ENCODE data around the gene PPT1.

Gene PPT1

DNA sequence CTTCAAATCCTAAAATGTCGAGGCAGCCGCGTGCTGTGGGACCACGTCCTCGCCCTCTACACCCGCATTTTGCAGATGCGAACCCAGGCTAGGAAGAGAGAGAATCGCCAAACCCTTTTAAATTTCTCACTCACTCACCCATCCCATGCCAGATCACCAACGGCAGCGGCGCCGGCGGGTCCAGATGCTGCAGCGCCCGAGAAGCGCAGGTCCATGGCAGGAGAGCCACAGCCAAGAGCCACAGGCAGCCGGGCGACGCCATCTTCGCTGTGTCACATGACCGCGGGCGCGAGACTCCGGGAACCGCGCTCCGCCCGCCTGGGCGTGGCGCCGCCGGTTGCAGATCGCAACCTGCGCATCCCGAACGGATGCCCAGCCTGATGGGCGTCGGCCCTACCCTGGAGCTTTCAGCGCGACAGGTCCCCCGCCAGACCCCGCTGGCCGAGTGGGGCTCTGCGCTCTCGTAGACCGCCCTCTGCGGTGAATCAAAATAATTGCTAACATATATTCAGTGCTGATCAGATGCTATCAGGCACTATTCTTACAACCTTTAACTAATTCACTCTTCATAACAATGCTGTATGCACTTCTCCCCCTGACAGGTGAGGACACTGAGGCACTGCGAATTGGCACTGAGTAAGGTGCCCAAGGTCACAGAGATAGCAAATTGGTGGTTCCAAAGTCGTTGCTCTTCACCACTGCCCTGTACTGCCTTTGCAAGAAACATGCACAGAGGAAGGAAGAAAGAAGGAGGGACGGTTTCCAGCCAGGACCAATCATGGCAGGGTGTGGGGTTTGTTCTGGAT, at the start of gene PPT1:
Gene PPT1 (minus strand): TSS at position 276 of the 806 bp plus-strand sequence. CDS start 14 bp downstream, at position 262.
- peak; percentile 97 for DNase-seq

DNA sequence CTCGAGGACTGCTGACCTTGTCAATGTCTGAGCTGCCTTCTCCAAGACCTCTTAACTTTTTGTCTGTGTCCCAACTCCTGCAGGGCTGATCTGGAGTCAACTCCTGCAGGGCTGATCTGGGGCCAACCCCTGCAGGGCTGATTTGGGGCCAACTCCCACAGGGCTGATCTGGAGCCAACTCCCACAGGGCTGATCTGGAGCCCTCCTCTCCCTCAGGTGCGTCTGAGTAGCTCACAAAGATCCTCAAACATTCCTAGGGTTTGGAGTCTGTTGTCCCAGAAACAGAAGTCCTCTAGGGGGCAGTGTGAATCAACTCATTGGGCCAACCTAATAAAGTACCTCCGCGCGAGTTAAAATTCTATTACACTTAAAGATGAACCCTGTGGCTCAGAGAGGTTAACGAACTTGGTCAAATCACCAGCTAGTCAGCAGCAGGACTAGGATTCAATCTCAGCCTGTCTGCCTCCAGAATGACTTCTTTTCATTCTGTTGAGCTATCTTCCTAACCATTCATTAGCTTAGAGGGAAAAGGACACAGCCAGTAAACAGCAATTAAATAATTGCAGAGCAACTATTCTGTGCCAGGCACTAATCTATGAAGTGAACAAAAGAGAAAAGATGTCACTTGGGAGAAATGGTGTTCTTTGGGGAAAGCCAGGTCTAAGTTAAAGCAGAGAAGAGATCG, 47.0 kb upstream of the PPT1 start:
- peak; percentile 79 for DNase-seq

DNA sequence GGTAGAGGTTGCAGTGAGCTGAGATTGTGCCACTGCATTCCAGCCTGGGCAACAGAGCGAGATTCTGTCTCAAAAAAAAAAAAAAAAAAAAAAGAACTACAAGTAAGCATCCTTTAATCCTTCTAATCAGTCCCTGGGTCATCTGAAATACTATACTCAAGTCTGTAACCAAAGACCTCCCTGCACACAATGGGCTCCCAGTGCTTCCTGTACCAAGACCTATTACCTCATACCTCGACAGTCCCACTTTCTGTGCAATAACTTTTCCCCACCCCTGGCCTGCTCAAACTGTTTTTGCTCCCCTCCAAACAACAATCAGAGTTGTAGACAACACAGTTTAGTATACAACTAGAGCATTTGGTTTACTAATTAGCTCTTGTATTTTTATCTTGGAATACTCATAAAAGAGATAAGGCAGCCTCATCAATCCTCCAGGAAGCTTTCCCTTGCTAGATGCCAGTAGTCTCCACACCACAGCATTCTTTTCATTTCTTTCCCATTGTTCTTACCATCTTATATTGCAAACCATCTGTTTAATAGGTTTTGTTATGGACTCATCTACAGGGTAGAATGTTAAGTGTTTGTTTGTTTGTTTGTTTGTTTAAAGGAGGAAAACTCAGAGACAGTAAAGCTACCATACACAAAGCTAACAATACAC, 45.0 kb upstream of the PPT1 start:
- no peak for DNase-seq

DNA sequence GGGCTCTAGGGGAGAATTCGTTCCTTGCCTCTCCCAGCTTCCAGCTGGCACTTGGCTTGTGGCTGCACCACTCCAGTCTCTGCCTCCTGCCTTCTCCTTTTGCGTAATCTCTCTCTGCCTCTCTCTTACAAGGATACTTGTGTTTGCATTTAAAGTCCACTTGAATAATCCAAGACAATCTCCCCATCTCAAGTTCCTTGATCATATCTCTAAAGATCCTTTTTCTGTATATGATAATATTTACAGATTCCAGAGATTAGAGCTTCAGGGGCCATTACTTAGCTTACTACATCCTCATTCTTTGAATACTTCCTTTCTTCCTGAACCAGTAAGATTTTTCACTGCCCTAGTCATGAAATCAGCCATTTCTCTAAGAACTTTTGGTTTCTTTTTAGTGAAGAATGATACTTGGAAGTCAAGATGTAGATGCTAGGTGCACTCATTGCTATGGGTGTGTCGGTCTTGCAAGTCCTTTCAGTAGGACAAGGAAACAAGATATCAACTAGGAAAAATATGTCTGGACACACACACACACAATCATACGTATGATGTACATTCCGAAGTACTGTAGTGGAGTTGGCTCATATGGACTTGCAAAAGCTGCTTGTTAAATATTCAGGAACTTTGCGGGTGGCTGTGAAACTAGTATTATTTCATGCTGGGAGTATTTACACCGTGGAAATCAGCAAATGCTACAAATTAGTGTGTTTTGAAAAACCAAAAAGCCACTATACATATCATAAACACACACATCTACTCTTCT, 43.3 kb upstream of the PPT1 start:
- no peak for DNase-seq

DNA sequence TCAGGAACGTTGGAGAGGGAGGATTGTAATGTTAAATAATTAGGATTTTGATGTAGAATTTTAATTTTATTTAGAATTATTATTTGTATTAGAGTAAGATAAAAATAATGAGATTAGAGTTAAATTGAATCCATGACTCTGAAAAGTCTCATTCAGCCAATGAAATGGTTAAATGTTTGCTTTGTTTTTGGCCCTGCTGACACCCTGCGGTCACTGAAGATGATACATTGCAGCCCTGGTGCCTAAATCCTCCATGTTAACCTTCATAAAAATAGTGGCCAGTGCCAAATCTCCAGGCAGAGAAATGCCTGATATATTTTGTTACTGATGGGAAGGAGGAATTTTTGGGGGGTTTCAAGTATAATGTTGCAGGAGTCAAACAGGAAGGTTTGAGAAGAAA, 36.8 kb upstream of the PPT1 start:
- DNase-seq, result no peak

DNA sequence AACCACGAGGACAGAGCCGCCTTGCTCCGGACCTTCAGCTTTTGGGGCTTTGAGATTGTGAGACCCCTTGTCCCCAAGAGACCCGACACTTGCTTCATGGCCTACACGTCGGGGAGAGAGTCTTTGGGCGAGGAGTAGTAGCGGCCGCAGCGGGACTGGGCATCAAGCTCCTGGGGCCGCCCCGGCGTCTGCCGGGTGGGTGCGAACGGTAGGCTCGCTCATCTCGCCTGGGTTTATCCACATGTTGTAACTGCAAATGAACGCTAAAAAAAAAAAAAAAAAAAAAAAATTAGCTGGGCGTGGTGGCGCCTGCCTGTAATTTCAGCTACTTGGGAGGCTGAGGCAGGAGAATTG, 36.2 kb upstream of the PPT1 start:
- DNase-seq, result no peak

DNA sequence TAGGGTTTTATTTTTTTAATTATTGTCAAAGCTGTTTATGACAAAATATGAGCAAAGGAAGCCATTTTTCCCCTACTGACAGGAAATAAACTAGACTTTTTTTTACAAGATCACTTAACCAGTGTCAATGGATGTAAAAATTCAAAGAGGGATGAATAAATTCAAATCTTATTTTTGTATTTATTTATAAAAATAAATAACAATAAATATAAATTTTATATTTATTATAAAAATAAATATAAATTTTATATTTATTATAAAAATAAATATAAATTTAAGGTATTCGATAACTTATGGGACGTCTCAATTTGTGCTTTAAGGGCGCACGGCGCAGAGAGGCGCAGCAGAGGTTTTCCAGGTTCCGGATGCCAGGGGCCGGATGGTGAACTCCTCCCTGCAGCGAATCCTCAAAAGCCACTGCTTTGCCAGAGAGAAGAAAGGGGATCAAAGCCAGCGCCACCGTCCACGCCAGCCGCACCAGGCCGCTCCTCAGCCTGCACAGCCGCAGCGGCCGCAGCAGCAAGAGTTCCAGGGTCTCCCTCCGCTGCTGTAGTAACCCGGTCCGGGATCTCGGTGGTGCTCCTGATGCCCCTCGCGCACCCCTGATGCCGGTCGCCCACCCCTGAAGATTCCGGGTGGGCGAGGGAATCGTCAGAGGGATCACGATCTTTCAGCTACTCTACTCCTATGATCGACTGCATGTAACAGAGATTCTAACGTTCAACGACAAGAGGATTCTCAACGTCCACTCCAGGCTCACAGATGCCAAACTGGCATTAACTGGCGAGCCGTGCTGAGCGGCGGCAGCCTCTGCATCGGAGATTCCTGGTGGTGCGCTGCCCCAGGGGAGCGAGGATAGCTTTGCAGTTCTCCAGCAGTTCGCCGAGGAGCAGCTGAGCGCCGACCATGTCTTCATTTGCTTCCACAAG, 35.6 kb upstream of the PPT1 start:
- no peak for DNase-seq

DNA sequence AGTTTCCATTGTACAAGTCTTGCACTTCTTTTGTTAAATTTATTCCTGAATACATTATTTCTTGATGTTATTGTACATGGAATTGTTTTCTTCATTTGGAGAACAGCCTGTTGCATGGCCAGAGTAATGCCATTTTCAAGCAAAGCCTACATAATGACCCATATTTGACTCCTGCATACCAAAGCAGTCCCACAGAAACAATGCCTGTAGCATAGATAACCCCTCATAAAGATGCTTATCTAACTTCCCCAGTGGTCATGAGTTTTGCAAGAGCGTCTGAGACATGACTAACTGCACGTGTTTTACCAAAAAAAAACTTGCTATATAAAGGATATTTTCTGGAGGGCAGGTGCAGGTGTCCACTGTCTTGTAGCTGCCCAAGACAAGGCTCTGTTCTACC, 33.8 kb upstream of the PPT1 start:
- DNase-seq, result no peak

DNA sequence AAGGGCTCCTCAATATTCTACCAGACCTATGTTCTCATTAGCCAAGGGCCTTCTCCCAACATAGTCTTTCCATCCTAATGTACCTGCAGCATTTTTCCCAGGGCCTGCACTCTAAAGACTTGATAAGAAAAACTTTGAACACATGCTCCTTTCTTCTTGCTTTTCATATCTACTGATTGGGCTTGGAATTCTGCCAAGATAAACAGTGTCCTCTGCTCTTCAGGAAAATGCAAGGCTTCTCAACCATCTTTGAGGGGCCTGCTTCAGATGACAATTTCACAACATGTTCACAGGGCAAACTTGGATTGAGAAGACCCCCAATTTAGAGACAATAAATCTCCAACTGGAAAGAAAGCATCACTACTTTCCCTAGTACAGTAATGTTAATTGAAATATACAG, 25.8 kb upstream of the PPT1 start:
- no peak for DNase-seq

DNA sequence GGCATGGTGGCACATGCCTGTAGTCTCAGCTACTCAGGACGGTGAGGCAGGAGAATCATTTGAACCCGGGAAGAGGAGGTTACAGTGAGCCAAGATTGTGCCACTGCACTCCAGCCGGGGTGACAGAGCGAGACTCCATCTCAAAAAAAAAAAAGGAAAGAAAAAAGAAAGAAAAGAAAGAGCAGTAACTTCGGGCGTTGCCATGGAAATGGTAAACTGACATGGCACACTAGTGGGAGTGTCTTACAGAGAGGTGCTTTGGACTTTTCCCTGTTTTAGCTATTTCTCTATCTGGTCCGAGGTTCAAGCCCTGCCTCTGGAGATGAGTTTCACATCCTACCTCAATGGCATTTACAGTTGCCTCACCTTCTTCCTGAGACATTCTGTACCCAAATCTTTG, 23.1 kb upstream of the PPT1 start:
- no peak for DNase-seq

DNA sequence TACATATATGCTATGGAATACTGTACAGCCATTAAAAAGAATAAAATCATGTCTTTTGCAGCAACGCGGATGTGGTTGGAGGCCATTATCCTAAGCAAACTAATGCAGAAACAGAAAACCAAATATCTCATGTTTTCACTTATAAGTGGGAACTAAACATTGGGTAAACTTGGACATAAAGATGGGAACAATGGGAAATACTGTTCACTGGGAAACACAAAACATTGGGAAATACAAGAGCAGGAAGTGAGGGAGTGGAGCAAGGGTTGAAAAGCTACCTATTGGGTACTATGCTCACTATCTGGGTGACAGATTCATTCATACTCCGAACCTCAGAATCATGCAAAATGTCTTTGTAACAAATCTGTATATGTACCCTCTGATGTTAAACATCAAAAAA, 17.3 kb upstream of the PPT1 start:
- no peak for DNase-seq

DNA sequence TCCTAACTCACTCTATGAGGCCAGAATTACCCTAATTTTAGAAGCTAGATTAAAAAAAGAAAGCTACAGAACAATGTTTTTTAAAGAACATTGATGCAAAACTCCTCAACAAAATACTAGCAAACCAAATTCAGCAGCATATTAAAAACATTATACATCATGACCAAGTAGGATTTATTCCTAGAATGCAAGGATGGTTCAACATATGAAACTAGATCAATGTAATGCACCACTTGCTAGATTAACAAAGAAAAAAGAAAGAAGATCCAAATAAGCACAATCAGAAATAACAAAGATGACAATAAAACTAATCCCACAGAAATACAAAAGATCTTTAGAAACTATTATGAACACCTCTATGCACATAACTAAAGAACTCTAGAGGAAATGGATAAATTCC, 13.3 kb upstream of the PPT1 start:
- DNase-seq, result no peak

DNA sequence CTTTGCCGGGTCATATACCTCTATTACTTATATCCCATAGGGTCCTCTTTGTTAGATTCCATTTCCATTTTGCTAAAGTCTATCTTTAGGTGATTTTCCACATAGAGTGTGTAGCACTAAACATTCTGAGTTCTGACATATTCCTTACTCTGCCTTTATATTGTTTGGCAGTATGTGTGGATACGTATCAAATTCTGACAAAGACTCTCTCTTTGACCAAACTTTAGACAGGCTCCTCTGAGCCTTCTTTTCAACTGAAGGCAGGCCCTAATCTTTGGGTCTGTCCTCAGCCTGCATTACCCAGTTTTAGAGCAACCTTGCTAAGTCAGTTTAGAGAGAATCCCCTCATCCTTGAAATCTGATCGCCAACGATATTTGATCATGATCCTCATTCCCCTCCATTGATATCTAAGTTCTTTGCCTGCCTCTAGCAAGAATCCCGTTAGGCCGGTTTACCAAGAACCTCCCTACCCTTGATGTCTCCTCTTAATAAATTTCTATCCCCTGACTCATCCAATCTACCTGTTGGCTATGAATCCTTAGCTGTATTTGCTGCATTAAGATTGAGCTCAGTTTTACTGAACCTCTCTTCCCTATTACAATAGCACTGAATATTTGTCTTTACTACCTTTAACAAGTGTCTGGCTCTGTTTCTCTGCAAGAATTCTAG, 10.4 kb upstream of the PPT1 start:
- peak; percentile 97 for DNase-seq

DNA sequence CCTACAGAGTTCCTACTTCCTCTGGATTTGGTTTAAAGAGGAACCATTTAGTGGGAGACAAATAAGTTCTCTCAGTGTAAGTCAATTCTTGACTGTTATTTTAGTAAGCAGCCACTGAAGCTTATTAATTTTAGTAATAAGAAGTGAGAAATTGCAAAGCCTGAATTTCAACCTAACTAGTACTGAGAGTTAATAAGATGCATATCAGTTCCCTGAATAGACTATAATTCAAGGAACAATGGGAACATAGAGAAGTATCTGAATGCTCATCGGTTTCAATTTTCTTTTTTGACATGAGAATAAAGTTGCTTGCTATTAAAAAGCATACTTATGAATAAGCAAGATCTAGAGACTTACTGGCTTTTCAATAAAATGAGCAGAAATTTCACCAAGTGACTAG, 8.0 kb upstream of the PPT1 start:
- no peak for DNase-seq

DNA sequence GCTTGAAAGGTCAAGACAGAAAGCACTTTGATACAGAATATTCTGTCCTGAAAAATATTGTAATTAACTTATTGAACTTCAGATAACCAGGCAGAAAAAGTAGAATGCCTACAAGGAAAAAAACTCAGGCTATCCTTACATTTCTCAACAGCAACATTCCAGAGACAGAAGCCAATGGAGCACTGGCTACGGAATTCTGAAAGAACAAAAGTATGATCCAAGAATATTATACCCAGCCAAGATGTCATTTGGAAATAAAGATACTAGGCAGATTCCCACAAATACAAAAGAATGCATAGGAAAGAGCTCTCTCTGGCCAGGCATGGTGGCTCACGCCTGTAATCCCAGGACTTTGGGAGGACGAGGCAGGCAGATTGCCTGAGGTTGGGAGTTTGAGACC, 5.8 kb upstream of the PPT1 start:
- no peak for DNase-seq

DNA sequence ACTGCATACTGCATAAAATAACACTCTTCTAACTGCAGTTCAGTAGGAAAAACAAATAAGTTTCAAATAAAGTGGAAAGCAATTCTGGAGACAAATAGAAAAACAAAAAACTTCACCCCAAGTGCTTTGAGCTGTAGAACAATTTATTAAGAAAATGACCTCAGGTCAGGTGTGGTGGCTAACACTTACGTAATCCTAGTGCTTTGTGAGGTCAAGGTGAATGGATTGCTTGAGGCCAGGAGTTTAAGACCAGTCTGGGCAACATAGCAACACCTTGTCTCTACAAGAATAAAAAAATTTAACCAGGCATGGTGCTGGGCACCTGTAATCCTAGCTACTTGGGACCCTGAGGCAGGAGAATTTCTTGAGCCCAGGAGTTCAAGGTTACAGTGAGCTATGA, 5.0 kb upstream of the PPT1 start:
- no peak for DNase-seq

DNA sequence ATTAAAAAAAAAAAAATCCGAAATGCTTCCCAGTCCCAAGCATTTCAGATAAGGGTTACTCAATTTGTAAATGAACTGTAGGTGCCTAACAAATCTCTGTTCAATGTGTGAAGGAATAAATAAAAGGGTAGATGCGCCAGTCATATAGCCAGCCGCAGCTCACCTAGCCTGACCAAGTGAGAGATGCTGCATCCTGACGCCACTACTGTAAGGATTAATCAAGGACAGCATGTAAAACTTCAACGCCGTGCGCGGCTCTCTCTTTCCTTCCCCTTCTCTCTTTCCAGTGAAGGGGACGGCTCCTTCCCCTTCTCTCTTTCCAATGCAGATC, 441 bp downstream of the PPT1 start:
- DNase-seq, result peak; percentile 27

DNA sequence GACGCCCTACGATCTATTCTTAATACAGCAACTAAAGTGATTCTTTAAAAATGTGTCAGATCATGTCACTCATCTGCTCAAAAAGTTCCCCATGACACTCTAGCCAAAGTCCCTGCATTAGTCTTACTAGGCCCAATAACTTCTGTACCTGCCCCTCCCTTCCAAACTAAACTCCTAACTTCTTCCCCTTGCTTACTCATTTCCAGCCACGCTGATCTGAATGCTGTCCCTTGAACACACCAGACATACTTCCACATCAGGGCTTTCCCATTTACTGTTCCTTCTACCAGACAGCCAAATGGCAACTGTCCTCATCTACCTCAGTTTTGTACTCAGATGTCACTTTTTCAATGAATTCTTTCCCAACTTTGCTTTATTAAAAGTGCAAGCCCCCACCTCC, 1.2 kb downstream of the PPT1 start:
- no peak for DNase-seq

DNA sequence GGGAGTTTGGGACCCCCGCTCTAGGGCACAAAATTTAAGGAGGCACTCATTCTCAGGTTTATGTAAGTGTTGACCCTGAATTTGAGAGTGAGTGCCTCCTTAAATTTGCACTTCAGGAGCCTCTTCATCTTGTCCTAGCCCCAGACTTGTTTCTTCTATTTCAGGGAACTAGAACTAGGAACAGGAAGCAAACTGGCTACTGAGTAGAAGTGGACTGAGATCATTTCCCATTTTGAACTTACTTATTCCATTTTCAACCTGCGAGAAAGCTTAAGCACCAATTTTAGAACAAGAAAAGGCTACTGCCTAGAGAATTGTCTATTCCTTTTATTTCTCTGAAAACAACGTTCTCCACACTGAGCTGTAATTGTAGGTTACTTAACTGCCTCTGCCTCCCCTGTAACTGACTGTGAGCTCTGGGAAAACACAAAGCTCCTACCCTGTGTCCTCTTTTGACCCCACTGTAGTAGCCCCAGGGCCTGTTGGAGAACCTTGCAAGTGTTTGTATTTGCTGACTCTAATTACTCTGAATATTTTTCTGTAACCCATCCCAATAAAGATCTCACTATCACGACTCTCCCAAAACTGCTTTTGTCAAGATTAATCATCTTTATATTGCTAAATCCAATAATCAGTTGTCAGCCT, 2.5 kb downstream of the PPT1 start:
- no peak for DNase-seq

DNA sequence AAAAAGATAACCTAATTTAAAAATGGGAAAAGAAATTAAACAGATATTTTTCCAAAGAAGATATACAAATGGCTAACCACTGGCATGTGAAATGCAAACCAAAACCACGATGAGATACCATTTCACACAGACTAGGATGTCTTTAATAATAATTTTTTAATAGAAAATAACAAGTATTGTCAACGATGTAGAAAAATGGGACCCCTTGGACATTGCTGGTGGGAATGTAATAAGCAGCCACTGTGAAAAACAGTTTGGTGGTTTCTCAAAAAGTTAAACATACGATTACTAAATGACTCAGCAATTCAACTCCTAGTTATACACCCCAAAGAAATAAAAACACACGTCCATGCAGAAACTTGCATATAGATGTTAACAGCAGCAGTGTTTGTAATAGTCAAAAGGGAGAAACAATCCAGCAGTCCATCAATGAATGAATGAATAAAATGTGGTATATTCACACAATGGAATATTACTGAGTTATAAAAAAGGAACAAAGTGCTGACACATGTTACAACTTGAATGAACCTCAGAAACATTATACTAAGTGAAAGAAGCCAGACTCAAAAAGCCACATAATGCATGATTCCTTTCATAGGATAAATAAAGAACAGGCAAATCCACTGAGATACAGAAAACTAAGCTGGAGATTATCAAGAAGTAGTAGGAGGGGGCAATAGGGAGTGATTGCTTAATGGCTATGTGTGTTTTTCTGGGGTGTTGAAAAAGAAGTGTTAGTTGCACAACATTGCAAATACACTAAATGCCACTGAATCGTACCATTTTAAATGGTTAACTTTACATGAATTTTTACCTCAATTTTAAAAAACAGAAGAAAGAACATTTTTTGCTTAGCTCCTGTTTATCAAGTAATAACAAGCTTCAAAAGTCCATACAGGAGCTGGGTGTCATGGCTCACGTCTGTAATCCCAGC, 4.1 kb downstream of the PPT1 start:
- no peak for DNase-seq
